ENCODE results near the gene AOPEP.

Gene AOPEP

DNA sequence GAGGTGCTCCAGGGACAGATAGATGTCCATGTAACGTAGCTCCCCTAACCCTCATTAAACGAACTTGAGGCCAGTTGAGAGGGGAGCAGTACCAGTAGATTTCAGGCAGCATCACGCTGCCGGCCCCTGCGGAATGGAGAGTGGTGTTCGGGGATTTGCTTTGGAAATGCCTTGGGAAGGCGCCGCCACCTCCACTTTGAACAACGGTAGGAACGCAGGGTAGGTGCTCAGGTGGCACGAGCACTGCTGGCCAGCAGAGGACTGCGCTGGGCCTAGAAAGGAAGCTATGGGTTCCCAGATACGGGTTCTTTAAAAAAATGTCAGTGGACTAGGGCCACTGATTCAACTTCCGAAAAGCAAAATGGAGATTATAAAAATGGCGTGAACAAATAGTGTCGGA is 319.3 kb downstream of the AOPEP start:
- no peak overlapping the region for H3K27ac Mint-ChIP-seq
- peaks cover 32% of the 10 kb centered on the region for H3K27me3 Mint-ChIP-seq
- H3K4me3 Mint-ChIP-seq = no peak overlapping the region
- no peaks in the 10 kb centered on the region for H3K36me3 Mint-ChIP-seq (ENCODE audit: low read depth)
- no peaks in the 10 kb centered on the region for H3K9me3 Mint-ChIP-seq
- H3K4me1 Mint-ChIP-seq (ENCODE audit: low read depth) = peaks cover 8% of the 10 kb centered on the region

DNA sequence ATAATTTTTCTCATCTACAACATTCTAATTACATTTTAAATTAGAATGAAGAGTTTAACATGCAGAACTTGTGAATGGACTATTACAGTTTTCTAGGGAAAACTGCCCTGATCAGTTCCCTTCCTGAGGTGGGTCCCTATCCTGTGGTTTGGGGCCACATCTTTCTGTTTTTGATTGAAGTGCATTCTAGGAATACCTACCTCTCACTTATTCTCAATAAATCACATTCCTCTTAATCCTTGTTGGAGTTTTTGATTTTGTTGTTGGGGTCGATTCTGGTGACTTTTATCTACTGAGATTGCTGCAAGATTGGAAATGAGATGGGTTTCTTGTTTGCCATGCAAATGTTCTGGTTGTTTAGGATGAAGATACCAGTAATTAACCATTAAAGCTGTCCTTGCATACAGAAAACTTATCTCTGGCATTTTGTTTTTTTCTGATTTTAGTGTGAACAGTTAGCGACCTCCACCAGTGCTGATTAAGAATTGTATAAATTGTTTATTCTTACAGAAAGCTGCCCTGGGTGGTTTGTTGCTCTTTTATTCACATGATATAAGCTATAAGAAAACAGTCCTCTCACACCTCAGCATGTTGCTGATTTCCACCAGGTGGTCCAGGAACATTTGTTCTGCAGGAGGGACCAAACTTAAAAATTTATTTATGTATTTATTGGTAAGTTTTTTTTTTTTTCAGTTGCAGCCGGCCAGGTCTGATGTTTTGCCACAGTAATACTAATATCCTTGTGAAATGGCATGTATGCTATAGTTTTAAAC is 321.1 kb downstream of the AOPEP start:
- H3K36me3 Mint-ChIP-seq (ENCODE audit: low read depth) = no peaks in the 10 kb centered on the region
- H3K9me3 Mint-ChIP-seq = no peaks in the 10 kb centered on the region
- H3K27ac Mint-ChIP-seq = no peak overlapping the region
- peaks cover 32% of the 10 kb centered on the region for H3K27me3 Mint-ChIP-seq
- peak overlapping the region; percentile 40 for H3K4me3 Mint-ChIP-seq
- peaks cover 8% of the 10 kb centered on the region for H3K4me1 Mint-ChIP-seq (ENCODE audit: low read depth)

DNA sequence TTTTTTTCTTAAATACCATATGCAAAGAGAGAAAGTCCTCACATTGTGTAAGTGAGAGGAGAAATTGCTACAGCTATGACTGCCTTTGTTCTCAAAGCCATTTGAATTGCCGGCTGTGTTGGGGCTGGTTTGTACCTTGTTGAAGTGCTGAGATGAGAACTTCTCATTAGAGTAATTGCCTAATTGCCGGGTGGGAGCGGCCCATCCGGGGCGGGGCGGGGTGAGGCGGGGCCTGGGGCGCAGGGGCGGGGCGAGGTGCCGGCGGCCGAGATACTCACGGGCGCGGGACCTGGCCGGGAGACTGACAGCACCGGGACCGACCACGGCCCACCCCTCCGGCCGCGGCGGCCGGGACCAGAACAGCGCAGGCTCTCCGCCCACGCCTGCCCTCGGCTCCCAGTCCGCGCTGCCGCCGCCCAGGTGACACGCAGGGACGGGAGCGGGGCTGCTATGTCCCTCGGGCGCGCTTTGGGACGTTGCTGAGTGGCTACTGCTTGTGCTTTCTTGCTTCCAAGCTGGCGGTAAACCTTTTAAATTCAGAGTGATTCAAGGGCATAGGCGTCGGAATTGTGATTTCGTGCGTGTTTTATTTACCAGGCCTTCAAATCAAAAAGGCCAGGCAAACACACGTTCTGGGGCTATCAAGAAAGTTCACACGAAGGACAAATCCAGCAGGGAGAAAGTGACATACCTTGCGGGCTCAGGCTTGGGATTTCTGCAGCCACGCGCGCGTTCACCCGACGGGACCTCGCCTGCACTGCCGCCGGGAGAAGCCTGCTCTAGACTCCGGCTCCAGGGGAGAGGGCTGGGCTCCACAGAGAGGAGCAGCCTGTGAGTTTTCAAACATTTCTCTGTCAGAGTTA is 322.0 kb downstream of the AOPEP start:
- Mint-ChIP-seq H3K4me1 (ENCODE audit: low read depth) (peaks cover 8% of the 10 kb centered on the region), H3K27me3 (peaks cover 32% of the 10 kb centered on the region), H3K36me3 (ENCODE audit: low read depth) (no peaks in the 10 kb centered on the region), H3K4me3 (peak overlapping the region; percentile 82), H3K9me3 (no peaks in the 10 kb centered on the region), H3K27ac (no peak overlapping the region)

DNA sequence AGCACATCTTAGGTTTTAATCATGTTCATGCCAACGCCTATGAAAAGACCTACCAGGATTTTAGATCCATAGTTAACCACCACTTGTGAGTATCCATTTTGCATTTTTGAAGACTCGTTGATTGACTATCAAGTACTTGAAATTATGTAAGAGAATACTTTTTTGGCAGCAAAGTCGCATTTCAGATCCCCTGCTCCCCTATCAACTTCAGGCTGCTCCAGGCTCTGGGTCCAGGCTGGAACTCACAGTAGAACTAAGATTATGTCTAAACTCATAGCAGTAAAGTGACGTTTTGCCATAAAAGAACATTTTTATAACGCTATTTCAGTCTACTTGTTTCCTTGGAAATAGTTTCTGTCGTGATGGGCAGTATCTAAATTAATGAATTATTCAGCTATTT is 323.3 kb downstream of the AOPEP start:
- no peak overlapping the region for H3K4me3 Mint-ChIP-seq
- no peaks in the 10 kb centered on the region for H3K9me3 Mint-ChIP-seq

DNA sequence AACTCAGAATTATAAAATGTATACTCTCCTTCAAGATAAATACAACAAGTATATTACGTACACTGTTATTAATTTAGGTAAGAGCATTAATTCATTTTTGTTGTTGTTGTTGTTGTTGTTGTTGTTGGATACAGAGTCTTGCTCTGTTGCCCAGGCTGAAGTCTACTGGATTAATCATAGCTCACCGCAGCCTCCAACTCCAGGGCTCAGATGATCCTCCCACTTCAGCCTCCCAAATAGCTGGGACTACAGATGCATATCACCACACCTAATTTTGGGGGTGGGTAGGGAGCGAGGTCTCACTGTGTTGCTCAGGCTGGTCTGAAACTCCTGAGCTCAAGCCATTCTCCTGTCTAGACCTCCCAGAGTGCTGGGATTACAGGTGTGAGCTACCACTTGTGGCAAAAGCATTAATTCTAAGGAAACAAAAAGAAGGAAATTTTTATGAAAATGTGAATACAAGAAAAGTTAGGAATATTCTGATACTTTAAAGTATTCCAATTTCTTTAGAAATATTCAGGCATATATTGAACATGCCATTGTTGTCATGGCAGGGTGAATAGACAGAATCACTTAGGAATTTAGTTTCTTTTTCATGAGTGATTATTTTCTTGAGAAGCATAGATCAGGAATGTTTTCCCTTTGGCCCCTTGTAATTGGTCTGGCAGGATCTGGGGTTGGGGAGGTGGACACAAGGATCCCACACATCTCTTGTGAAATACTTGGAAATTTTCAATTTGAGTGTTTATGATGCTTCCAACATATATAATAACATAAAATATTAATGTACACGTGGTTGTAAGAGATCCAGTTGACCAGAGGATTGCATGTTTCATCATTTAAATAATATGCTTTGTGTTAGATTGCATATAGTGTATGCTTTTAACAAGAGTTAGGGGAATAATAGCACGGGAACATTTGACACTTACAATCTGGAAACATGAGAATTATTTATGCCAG is 327.4 kb downstream of the AOPEP start:
- H3K27ac Mint-ChIP-seq = no peak overlapping the region
- peaks cover 3% of the 10 kb centered on the region for H3K4me1 Mint-ChIP-seq (ENCODE audit: low read depth)
- peaks cover 16% of the 10 kb centered on the region for H3K27me3 Mint-ChIP-seq
- H3K4me3 Mint-ChIP-seq = no peak overlapping the region
- H3K36me3 Mint-ChIP-seq (ENCODE audit: low read depth) = no peaks in the 10 kb centered on the region
- H3K9me3 Mint-ChIP-seq = no peaks in the 10 kb centered on the region

More for the DNA sequence above, 323.3 kb downstream of the AOPEP start:
- Mint-ChIP-seq H3K36me3 (ENCODE audit: low read depth) (no peaks in the 10 kb centered on the region), H3K27ac (no peak overlapping the region), H3K4me1 (ENCODE audit: low read depth) (peaks cover 8% of the 10 kb centered on the region), H3K27me3 (peaks cover 32% of the 10 kb centered on the region)

DNA sequence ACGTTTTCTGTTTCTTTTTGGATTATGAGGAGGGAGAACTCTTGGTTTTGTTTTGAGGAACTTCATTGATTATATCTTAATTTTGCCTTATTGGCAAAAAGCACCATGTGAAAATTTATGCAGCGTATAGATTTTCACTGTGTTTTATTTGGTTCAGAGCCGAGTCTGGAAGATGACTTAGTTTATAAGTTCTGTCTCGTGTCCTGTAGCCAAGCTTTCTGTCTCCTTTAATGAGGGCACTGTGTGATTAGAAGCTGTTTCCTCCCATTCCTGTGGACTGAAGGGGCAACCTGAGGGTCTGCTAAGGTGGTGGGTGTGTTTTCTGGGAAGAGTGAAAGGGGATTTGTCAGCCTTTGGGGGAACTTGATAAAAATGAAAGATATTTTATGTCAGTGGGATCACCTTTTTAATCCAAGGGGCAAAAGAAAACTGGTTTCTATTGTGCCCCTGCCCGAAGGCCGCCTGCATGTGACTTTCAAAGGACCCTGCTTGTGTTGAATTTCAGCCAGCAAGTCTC is 328.9 kb downstream of the AOPEP start:
- H3K9me3 Mint-ChIP-seq = no peaks in the 10 kb centered on the region
- peaks cover 3% of the 10 kb centered on the region for H3K27me3 Mint-ChIP-seq
- no peaks in the 10 kb centered on the region for H3K4me1 Mint-ChIP-seq (ENCODE audit: low read depth)
- no peak overlapping the region for H3K27ac Mint-ChIP-seq
- H3K4me3 Mint-ChIP-seq = no peak overlapping the region
- no peaks in the 10 kb centered on the region for H3K36me3 Mint-ChIP-seq (ENCODE audit: low read depth)

DNA sequence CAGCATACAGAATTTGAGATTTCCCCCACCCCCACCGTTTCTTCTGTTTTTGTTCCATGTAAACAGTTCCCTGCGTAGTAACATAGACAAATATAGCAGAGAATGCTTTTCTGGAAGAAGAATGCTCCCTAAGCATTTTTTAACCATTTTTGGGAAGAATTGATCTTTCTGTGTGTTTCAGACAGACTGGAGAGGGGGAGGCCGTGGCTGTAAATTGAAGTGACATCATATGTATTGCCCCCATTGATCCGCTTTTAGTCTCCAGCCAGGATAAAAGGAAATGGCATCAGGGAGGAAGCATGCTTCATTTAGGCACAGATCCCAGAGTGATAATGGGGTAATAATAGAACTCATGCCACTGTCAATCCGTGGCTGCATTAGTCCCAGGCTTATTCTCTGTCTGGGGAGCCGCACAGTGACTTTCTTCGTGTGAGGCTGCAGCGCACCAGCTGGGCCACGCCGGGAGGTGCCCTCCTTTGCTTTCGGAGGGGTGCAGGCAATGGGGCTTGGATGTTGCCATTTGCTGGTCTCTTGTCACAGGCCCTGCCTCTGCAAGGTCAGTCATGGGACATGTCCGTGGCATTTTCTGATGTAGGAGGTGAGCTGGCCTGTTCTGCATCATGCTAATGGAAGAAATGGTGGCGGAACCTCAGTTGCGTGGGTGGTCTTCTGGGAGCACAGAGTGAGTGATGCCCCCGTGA is 329.5 kb downstream of the AOPEP start:
- Mint-ChIP-seq H3K9me3 (no peaks in the 10 kb centered on the region), H3K27ac (no peak overlapping the region), H3K27me3 (no peaks in the 10 kb centered on the region), H3K36me3 (ENCODE audit: low read depth) (no peaks in the 10 kb centered on the region), H3K4me1 (ENCODE audit: low read depth) (no peaks in the 10 kb centered on the region), H3K4me3 (no peak overlapping the region)

DNA sequence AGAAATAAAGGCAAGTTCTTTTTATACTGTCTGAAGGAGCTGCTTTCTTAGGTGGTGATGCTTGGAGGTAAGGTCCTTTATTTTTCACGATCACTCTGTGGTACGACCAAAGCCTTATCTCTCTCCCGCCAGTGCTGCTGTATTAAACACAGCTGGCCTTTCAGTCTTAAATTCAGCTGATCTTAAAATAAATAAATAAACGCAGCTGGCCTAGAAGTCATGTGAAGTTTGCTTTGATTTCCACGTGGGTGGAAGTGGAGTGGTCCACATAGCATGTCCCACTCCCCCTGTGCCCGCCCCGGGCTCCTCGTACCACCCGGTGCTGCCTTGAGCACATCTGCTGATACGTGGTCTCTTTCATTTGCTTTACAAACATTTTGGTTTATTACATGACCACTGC is 330.6 kb downstream of the AOPEP start:
- H3K9me3 Mint-ChIP-seq = no peaks in the 10 kb centered on the region
- no peaks in the 10 kb centered on the region for H3K36me3 Mint-ChIP-seq (ENCODE audit: low read depth)
- H3K4me3 Mint-ChIP-seq = no peak overlapping the region
- H3K27me3 Mint-ChIP-seq = no peaks in the 10 kb centered on the region
- no peak overlapping the region for H3K27ac Mint-ChIP-seq
- peaks cover 4% of the 10 kb centered on the region for H3K4me1 Mint-ChIP-seq (ENCODE audit: low read depth)

DNA sequence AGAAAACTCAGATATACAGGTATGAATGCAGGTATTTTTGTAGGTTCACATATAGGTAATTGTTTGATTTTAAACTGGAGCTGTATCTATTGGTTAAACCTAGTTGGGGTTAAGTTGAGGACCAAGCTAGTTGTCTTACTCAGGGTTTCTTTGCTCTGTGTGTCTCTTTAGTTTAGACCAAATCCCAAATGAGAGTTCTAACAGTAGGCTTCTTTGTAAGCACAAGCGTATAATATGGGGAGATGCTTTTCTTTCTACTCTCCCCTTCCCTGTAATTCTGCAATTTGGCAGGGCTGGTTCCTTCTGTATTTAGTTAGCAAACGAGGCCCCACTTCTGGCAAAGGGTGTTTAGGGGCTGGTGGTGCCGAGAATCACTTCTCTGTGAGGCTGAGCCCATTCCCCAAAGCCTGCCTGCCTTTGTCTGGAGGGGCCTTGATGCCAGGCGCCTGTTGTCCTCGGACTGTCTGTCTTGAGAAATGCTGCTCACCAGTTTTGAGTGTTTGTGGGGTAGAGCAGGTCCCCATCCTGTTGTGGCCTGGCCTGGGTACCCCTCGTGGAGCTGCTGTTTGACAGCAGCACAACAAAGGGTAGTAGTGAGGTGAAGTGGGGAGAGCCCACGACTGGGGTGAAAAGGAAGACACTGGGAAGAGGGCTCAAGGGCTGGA is 331.8 kb downstream of the AOPEP start:
- Mint-ChIP-seq H3K4me3 (no peak overlapping the region), H3K4me1 (ENCODE audit: low read depth) (peaks cover 4% of the 10 kb centered on the region), H3K27me3 (no peaks in the 10 kb centered on the region), H3K36me3 (ENCODE audit: low read depth) (no peaks in the 10 kb centered on the region), H3K9me3 (no peaks in the 10 kb centered on the region), H3K27ac (no peak overlapping the region)

DNA sequence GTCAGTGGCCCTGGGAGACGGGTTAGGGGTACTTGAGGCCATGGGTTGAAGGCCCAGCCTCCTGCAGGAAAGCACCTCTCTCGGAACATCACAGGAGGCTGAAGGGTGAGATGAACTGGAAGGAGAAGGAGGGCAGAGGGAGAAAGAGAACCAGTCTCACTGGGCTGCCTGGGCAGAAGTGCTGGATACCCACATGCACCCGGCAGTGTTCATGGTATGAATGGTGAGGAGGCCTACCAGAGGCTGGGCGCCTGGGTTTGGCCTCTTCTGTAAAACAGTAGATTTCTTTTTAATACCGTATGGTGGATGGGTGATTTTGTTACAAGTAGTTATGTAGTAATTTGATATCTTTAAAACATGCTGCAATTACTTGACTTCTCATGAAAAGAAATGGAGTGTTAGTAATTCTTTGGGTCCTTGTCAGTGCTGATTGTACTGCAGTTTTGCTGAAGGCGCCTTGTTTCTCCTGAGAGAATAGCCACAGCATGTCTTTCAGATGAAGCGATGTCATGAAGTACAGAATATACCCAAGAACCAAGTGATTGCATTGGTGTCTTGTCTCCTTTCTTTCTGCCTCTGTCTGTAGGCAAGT is 332.4 kb downstream of the AOPEP start:
- Mint-ChIP-seq H3K27ac (no peak overlapping the region), H3K4me1 (ENCODE audit: low read depth) (peaks cover 4% of the 10 kb centered on the region), H3K36me3 (ENCODE audit: low read depth) (peaks cover 3% of the 10 kb centered on the region), H3K9me3 (no peaks in the 10 kb centered on the region), H3K27me3 (no peaks in the 10 kb centered on the region), H3K4me3 (no peak overlapping the region)

DNA sequence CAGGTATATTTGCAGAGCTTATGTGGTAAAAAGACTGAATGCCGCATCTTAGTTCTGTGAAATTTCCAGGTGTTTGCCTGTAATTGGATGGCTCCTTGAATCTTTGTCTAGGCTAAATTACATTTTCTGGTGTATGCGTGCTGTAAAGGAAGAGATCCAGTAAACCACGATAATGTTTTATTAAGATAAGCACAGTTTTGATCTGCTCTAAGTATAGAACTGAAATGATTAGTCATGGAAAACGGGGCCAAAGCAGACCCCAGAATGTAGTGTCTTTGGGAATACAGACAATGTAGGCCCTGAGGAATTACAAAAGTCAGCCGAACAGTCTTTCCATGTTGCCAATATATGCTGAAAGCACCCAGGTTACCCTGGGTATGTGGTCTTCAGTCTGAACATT is 333.7 kb downstream of the AOPEP start:
- H3K4me1 Mint-ChIP-seq (ENCODE audit: low read depth) = peaks cover 4% of the 10 kb centered on the region
- H3K27me3 Mint-ChIP-seq = no peaks in the 10 kb centered on the region
- peaks cover 3% of the 10 kb centered on the region for H3K36me3 Mint-ChIP-seq (ENCODE audit: low read depth)
- no peaks in the 10 kb centered on the region for H3K9me3 Mint-ChIP-seq
- no peak overlapping the region for H3K27ac Mint-ChIP-seq
- H3K4me3 Mint-ChIP-seq = no peak overlapping the region

DNA sequence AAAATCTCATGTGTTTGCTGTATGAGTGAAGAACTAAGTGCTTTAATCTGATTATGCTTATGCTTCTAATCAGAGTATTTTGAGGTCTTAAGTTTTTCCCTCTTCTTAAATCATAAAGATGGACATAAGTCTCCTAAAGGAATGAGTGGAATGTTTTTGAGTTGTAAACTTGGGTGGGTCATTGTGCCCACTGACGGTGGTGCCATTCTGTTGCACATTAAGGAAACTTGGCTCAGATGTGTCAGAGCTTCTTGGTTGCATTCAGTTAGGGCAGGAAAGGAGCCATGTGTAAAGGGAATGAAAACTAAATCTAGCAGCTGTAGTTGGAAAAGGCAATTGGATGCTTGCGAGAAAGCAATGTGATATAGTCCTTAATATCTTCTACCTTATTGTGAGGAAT is 334.4 kb downstream of the AOPEP start:
- H3K4me3 Mint-ChIP-seq = no peak overlapping the region
- H3K27ac Mint-ChIP-seq = no peak overlapping the region
- H3K36me3 Mint-ChIP-seq (ENCODE audit: low read depth) = peaks cover 3% of the 10 kb centered on the region
- no peaks in the 10 kb centered on the region for H3K27me3 Mint-ChIP-seq
- H3K4me1 Mint-ChIP-seq (ENCODE audit: low read depth) = peaks cover 4% of the 10 kb centered on the region
- H3K9me3 Mint-ChIP-seq = no peaks in the 10 kb centered on the region

DNA sequence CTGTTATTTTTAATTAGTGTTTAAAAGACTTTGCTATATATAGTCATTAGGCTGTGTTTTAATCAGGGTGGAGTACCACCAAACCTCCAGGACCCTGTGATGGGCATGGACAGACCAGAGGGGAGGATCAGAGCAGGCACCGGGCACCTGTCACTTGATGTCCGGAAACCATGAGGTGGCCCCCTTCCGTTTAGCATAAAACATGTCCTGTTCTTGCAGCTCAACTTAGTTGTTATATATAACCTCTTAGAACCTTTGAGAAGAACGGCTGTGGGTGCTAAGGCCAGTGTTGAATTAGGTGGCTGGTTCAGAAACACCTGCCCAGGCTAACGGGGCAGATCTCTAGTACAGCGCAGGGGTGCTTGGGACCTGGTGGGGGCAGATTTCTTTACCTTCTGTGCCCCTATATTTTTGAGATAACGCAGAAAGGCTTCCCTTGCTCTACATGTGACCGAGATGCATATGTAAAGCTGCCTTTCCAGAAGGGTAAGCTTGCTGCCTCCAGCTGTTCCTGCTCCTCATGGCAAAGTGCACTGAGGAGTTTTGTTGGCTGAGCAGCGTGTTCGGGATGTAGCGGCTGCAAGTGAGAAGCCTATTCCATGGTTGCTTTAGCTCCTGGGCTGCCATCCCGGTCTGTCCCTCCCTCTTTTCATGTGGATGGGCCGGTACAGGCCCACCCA is 335.6 kb downstream of the AOPEP start:
- Mint-ChIP-seq H3K4me1 (ENCODE audit: low read depth) (peaks cover 4% of the 10 kb centered on the region), H3K9me3 (no peaks in the 10 kb centered on the region), H3K4me3 (no peak overlapping the region), H3K27me3 (no peaks in the 10 kb centered on the region), H3K36me3 (ENCODE audit: low read depth) (peaks cover 3% of the 10 kb centered on the region), H3K27ac (no peak overlapping the region)

Data from stimulated activated naive CD8-positive, alpha-beta T cell treated with anti-CD3 and anti-CD28 coated beads, Interleukin-15, Interleukin-2, amounts not matched to agents 100 ng/mL and 50 ng/mL, for 24 hours (primary cell).